GM18499 (cell line): ENCODE measurements around the gene ZNF483.
"Not testable (repeated sequence)": the region's sequence is repeated elsewhere in the genome, so short reads cannot be mapped to it uniquely, and the experiment has no call there.

Experiments
- ATAC-seq: cut with Tn5 transposase; IDR thresholded peaks from one replicate; pipeline ENCODE4 v1.9.1; 2021; ENCODE audit warnings: moderate number of reproducible peaks; ENCODE audit not compliant: insufficient read depth, unreplicated experiment

The ZNF483 gene

DNA sequence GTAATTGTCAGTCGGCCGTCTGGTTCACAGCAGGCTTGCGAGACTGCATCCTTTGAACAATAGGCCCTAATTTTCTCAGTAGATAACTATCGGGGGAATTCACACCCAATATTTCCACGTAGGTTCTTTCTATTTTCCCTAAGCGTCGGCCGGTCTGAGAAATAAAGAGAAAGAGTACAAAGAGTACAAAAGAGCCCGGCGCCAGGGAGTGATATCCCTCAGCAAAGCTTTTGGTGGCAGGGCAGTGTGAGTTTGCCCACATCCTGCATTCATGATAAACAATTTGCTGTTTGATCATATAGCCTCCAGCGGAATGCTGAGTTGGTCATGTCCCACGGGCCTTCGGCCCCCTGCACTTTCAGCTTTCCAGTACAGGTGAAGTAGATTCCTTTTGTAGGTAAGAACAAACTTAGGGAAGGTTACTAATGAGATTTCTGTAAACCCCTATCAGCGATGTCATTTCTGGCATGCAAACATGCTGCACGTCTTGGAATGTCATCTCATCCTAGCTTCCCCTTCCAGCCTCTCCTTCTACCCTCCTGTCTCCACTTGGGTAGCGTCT is 79.2 kb downstream of the ZNF483 start:
- no peak for ATAC-seq

DNA sequence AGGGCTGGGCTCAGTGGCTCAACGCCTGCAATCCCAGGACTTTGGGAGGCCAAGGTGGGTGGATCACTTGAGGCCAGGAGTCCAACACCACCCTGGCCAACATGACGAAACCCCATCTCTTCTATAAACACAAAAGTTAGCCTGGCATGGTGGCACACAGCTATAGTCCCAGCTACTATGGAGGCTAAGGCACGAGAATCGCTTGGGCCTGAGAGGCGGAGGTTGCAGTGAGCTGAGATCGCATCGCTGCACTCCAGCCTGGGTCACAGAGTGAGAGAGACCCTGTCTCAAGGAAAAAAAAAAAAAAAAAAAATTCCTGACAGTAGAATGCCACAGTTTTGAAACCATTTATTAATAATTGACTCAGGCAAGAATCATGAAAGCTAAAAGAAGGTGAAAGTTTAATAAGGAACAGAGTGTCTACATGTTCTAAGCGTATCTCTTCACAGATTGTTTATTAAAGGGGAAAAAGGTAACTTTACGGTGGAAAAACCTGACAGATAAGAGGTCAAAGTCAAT is 80.1 kb downstream of the ZNF483 start:
- ATAC-seq: no peak

DNA sequence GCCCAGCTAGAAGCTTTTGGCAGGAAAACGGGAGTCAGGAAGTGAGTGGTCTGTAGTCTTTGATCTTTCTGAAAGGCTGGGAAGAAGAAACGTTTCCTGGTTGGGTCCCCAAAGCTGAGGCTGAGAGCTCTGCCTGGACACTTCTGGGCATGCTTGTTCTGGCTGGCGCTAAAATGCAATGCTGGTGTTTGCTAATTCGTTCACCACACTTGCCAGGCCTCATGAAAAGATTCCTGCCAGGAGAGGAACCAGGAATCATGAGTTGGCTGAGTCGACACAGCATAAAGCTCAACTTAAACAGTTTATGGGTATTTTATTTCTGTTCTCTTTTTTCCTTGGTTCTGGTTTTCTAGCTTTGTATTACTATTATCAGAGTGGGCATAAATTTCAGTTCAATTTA is 85.2 kb downstream of the ZNF483 start:
- ATAC-seq: no peak

DNA sequence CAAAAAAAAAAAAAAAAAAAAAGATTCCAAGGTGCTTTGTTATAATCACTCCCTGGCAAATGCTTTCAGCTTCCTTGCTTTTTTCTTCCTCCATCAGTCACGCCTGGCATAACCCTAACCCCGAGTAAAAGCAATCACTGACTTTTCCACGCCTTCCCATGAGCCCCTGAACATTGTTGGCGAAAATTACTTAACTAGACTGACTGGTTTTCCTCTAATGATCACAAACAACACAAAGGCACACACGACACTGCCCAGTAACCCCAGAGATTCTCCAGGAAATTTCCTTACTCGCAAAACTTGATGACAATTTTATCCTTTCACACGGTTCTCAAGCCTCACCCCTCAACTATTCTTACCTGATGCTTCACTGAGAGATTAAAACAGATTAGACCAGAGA is 85.9 kb downstream of the ZNF483 start:
- no peak for ATAC-seq

DNA sequence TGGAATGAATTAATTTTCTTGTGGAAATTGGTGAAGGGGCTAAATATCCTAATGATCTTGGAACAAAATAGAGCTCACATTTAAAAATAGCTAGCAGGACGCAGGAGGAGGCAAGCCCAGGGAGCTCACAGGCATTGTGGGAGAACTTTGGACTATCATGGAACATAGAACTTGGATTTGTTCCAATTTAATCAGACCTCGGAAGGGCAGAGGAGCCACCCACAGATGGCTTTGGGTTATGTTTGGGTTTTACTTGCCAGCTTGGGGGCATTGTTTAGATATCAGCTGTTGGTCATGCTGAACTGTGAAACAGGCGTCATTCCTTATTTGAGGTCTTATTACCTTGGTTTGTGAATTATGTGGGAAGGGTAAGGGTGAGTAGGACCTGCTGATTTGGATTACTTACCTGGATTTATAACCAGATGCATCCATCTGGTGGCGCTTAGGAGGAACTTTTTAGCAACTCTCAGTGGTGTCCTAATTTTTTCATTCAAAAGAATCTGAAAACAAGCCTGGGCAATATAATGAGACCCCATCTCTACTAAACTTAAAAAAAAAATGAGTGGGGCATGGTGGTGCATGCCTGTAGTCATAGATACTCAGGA is 88.6 kb downstream of the ZNF483 start:
- ATAC-seq: no peak

DNA sequence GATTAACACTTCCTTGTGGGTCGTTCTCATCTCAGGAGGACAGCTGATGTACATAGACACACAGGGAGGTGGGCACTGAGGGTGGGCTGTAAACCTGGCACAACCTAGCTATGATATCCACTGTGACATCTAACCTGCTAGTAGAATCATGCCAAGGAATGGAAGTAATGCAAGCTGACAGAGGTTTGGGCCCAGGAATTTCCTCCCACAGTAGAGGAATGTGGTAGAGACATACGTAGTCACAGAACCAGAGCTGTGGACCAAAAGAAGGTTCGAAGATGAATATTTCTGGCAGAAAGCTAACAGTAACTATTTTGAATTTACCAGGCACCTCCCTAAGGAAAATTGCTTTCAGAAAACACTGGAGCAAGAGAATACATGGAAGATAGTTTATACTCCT is 90.9 kb downstream of the ZNF483 start:
- ATAC-seq: no peak

DNA sequence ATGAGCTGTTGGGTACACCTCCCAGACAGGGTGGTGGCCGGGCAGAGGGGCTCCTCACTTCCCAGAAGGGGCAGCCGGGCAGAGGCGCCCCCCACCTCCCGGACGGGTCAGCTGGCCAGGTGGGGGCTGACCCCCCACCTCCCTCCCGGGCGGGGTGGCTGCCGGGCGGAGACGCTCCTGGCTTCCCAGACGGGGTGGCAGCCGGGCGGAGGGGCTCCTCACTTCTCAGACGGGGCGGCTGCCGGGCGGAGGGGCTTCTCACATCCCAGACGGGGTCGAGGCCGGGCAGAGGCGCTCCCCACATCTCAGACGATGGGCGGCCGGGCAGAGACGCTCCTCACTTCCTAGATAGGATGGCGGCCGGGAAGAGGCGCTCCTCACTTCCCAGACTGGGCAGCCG is 92.4 kb downstream of the ZNF483 start:
- ATAC-seq: not testable (repeated sequence)

DNA sequence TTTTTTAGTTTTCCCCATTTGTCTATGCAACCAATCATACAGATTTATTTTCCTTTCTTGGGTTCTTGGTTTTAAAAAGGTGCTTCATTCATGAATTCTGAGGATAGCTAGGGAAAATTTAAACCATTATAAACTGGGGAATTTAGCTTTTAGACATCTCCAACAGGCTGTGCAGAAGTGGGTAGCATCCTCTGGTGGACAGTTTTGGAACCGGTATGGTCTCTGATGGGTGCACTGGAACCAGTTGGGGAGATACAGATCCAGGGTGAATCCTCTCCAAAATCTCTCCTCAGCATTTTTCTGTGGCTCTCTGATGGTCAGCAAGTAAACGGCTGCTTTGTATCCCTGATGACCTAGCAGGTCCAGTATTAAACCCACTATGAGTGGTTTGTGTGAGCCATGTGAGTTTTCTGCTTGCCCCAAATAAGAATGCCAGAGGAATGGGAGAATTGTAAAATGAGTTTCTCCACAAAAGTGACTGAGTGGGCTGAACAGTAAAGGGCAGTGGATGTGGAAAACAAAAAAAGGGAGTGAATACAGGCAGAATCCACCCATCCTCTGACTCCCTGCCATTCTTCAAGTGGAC is 97.0 kb downstream of the ZNF483 start:
- ATAC-seq: no peak

DNA sequence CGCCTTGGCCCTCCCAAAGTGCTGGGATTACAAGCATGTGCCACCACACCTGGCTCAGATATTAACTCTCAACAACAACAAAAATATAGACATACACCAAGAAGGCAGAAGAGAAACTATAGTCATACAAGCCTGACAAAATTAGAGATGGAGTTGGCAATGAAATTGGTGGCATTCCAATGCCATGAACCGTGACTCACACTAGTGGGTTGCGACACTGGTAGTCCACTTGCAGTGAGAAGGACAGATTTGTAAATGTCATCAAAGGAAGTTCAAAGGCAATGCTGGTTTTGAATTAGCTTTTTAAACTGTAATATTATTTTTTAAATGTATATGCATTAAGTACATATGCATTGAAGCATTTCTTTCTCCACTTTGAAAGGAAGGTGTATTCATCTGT is 97.6 kb downstream of the ZNF483 start:
- ATAC-seq: no peak
